GM12864 (cell line): ENCODE data around the gene SV2C.
A peak's percentile ranks its signal among the peaks of the same experiment; 100 is the strongest.

ENCODE experiments used
- DNase-seq: peaks from one replicate; pipeline ENCODE4 v3.0.0-alpha.2; 2011; ENCODE audit warnings: low read depth
- H3K4me3 ChIP-seq: 2 replicates; pipeline ENCODE4 v1.5.1; 2011; ENCODE audit warnings: mild to moderate bottlenecking, low read depth, low read length, control low read depth
- CTCF ChIP-seq: IDR thresholded peaks from 2 replicates; pipeline ENCODE4 v1.5.1; 2011; ENCODE audit warnings: low read depth, mild to moderate bottlenecking, moderate library complexity, low read length, control low read depth, inconsistent platforms; ENCODE audit errors: missing control alignments

The SV2C gene

GRCh38 chr5:76134646-76135045 lies 51.5 kb downstream of the SV2C start:
- TF ChIP-seq CTCF: no peak
- H3K4me3 ChIP-seq: no peak overlapping the region
- no peak for DNase-seq

GRCh38 chr5:76137887-76138542 lies 54.8 kb downstream of the SV2C start:
- H3K4me3 ChIP-seq: no peak overlapping the region
- DNase-seq: no peak
- no peak for TF ChIP-seq CTCF

GRCh38 chr5:76143884-76144283 lies 60.7 kb downstream of the SV2C start:
- no peak for DNase-seq
- no peak overlapping the region for H3K4me3 ChIP-seq
- TF ChIP-seq CTCF: no peak

GRCh38 chr5:76144513-76145274 lies 61.5 kb downstream of the SV2C start:
- no peak for DNase-seq
- no peak overlapping the region for H3K4me3 ChIP-seq
- no peak for TF ChIP-seq CTCF

- TF ChIP-seq CTCF: peak; percentile 57
- peak; percentile 18 for DNase-seq
- no peak overlapping the region for H3K4me3 ChIP-seq
Measured at GRCh38 chr5:76145945-76146344, 62.8 kb downstream of the SV2C start.

GRCh38 chr5:76149636-76150035 lies 66.5 kb downstream of the SV2C start:
- no peak for TF ChIP-seq CTCF
- DNase-seq: no peak
- no peak overlapping the region for H3K4me3 ChIP-seq

GRCh38 chr5:76152161-76152560 lies 69.0 kb downstream of the SV2C start:
- DNase-seq: no peak
- TF ChIP-seq CTCF: no peak
- H3K4me3 ChIP-seq: no peak overlapping the region
